ENCODE measurements around the gene NKAIN4.

DNA sequence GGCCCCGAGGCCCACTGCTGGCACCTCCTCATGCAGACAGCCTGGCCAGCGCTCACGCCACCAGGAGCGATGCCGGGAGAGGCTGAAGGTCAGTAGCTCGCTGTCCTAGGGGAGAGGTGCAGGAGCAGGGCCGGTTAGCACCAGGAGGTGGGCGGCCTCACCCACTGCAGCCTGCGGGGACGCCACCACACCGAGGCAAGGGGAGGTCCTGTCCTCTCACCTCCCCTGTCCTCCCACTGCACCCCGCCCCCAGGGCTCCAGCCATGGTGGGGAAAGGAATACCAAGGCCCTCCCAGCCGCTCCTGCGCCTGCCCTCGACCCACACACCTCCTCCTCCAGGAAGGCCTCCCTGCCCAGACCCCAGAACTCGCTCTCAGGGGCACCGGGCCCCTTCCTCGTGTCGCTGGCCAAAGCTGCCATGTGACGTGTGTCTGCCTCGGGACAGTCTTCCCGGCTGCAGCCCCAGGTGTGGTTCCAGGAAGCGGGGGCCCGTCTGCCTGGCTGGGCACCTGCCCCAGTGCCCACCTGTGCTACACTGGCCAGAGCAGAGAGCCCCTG lies 6.5 kb downstream of the NKAIN4 start:
- TF ChIP-seq MAX (IDR thresholded peaks at IDR 0.05) (no peak), CTCF (IDR thresholded peaks at IDR 0.05; ENCODE audit: low read depth, low read length, missing input control) (no peak), EGR1 (IDR thresholded peaks at IDR 0.05; ENCODE audit: low read depth in 2 of 2) (no peak), GABPA (IDR thresholded peaks at IDR 0.05 in 1 of 2, conservative IDR thresholded peaks at IDR 0.05 in 1 of 2) (no peak), SP1 (IDR thresholded peaks at IDR 0.05) (no peak), ZBTB33 (IDR thresholded peaks at IDR 0.05) (no peak), REST (IDR thresholded peaks at IDR 0.05) (no peak), TAF1 (conservative IDR thresholded peaks at IDR 0.05) (no peak), NR2F2 (IDR thresholded peaks at IDR 0.05) (no peak)
